ENCODE measurements around the gene MEIS2. TPM values are rescaled to one million over a fixed set of nuclear protein-coding genes. Genes with fewer than 3 reads are reported as not detected.

The MEIS2 gene
- total RNA-seq, 1 donor, result 17.7 TPM

DNA sequence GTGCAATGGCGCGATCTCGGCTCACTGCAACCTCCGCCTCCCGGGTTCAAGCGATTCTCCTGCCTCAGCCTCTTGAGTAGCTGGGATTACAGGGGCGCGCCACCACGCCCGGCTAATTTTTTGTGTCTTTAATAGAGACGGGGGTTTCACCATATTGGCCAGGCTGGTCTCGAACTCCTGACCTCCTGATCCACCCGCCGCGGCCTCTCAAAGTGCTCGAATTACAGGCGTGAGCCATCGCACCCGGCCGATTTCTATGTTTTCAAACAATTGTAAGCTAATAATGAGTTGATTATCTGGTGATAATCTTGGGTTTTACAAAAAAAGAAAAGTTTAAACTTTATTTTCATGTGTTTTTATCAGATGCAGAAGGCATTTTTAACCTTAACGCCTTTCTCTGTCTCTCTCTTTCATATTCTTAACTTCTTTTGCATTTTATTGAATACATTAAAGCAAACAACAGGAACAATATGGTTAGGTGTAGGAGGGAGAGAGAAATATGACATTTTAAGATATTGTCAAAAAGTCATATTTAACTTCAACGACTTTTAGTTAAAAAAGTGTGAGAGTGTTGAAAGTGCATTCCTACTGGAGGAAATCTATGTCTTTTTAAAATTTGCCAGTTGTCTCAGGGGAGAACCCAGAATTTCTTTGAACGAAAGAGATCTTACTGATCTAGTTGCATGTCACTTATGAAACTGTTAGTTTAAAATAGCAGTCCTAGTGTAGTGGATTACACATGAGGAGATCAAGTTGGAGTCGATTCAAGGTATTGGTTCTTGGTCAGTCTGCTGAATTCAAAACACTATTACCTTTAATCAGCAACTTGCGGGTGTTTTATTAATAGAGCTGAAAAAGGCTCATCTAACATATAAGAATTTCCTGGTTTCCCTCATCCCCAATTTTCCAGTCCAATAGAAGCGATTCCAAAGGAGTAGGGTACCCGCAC lies 3.4 kb upstream of the MEIS2 start:
- Histone ChIP-seq H3K9me3 (ENCODE audit: low read depth, low read length) (no peaks in the 10 kb centered on the region), H3K4me1 (ENCODE audit: insufficient read depth, low read length) (no peaks in the 10 kb centered on the region), H2AFZ (ENCODE audit: low read length) (no peak overlapping the region), H3K27me3 (ENCODE audit: insufficient read depth, low read length) (peaks cover 13% of the 10 kb centered on the region), H3K79me2 (ENCODE audit: insufficient read depth, low read length) (peaks cover 10% of the 10 kb centered on the region), H3K27ac (ENCODE audit: low read depth, low read length) (no peak overlapping the region), H3K36me3 (ENCODE audit: insufficient read depth, low read length) (no peaks in the 10 kb centered on the region), H4K20me1 (ENCODE audit: insufficient read depth, low read length) (no peaks in the 10 kb centered on the region), H3K4me2 (ENCODE audit: insufficient read depth, low read length) (no peak overlapping the region), H3K4me3 (ENCODE audit: insufficient read depth, low read length) (no peak overlapping the region)
- DNase-seq (ENCODE audit: insufficient read length, low spot score, missing footprints), result no peak
- TF ChIP-seq, protein P1, sequence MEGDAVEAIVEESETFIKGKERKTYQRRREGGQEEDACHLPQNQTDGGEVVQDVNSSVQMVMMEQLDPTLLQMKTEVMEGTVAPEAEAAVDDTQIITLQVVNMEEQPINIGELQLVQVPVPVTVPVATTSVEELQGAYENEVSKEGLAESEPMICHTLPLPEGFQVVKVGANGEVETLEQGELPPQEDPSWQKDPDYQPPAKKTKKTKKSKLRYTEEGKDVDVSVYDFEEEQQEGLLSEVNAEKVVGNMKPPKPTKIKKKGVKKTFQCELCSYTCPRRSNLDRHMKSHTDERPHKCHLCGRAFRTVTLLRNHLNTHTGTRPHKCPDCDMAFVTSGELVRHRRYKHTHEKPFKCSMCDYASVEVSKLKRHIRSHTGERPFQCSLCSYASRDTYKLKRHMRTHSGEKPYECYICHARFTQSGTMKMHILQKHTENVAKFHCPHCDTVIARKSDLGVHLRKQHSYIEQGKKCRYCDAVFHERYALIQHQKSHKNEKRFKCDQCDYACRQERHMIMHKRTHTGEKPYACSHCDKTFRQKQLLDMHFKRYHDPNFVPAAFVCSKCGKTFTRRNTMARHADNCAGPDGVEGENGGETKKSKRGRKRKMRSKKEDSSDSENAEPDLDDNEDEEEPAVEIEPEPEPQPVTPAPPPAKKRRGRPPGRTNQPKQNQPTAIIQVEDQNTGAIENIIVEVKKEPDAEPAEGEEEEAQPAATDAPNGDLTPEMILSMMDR (IDR thresholded peaks at IDR 0.05; ENCODE audit: extremely low read depth, low read depth, low read length), result no peak

DNA sequence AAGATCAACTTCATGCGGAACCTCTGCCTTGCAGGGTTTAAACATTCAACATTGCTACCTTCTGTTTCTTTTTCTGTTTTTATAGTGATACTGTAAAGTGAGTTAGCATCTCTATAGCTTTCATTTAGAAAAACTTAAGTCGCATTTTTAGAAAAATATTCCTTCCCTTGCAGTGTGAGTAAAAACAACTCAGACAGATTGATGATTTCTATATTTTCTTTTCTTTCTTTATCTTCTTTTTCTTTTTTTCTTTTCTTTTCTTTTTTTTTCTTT lies 2.8 kb upstream of the MEIS2 start:
- Histone ChIP-seq H4K20me1 (ENCODE audit: insufficient read depth, low read length) (no peaks in the 10 kb centered on the region), H3K4me2 (ENCODE audit: insufficient read depth, low read length) (peak overlapping the region; percentile 90), H3K4me3 (ENCODE audit: insufficient read depth, low read length) (peak overlapping the region; percentile 99), H3K4me1 (ENCODE audit: insufficient read depth, low read length) (no peaks in the 10 kb centered on the region), H3K36me3 (ENCODE audit: insufficient read depth, low read length) (no peaks in the 10 kb centered on the region), H3K27me3 (ENCODE audit: insufficient read depth, low read length) (peaks cover 10% of the 10 kb centered on the region), H2AFZ (ENCODE audit: low read length) (no peak overlapping the region), H3K79me2 (ENCODE audit: insufficient read depth, low read length) (peaks cover 15% of the 10 kb centered on the region), H3K27ac (ENCODE audit: low read depth, low read length) (no peak overlapping the region), H3K9me3 (ENCODE audit: low read depth, low read length) (no peaks in the 10 kb centered on the region)
- TF ChIP-seq, protein P1 (IDR thresholded peaks at IDR 0.05; ENCODE audit: extremely low read depth, low read depth, low read length), result no peak
- DNase-seq (ENCODE audit: insufficient read length, low spot score, missing footprints), result no peak

DNA sequence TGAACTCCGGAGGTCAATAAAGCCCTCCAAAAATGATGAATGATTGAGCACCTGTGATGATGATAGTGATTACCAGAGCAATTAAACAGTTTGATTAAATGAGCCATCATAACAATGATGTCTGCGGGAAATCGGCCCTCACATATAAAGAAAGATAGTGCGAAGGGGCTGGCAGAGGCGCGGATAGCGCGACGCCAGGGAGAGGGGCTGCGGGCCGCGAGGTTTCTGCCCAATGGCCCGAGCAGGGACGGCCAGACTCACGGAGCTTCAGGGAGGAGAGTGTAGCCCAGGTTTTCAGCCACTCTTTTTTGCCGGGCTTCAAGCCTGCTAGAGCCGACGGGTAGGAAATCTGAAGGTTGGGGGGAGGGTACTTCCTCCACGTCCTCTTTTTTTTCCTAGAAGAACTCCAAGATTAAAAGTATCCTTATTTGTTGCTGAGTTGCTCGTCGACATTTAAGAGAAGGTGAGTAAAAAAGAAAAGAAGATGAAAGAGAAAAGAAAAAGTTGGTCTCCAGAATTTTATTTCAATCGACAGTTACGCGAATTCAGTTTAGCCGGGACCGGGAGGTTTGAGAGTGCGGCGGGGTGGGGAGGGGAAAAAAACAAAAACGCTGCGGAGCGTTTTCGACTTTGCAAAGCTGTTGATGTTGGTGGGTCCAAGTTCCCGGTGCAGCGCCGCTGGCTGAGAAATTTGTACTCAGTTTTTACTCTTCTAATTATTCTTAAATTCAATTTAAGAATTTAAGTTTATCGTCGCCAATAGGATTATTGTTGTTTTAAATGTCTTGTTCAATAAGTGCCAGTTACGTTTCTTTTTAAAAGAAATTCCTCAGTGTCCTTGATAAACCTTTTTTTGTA lies 2.2 kb upstream of the MEIS2 start:
- H3K9me3 ChIP-seq (ENCODE audit: low read depth, low read length), result no peaks in the 10 kb centered on the region
- H3K27ac ChIP-seq (ENCODE audit: low read depth, low read length), result peak overlapping the region; percentile 42
- peak overlapping the region; percentile 51 for H2AFZ ChIP-seq (ENCODE audit: low read length)
- H3K79me2 ChIP-seq (ENCODE audit: insufficient read depth, low read length), result peaks cover 21% of the 10 kb centered on the region
- DNase-seq (ENCODE audit: insufficient read length, low spot score, missing footprints), result peak; percentile 76
- H4K20me1 ChIP-seq (ENCODE audit: insufficient read depth, low read length), result no peaks in the 10 kb centered on the region
- no peaks in the 10 kb centered on the region for H3K4me1 ChIP-seq (ENCODE audit: insufficient read depth, low read length)
- peak overlapping the region; percentile 90 for H3K4me2 ChIP-seq (ENCODE audit: insufficient read depth, low read length)
- no peaks in the 10 kb centered on the region for H3K36me3 ChIP-seq (ENCODE audit: insufficient read depth, low read length)
- TF ChIP-seq, protein P1 (IDR thresholded peaks at IDR 0.05; ENCODE audit: extremely low read depth, low read depth, low read length), result no peak
- peak overlapping the region; percentile 99 for H3K4me3 ChIP-seq (ENCODE audit: insufficient read depth, low read length)
- peaks cover 10% of the 10 kb centered on the region for H3K27me3 ChIP-seq (ENCODE audit: insufficient read depth, low read length)

DNA sequence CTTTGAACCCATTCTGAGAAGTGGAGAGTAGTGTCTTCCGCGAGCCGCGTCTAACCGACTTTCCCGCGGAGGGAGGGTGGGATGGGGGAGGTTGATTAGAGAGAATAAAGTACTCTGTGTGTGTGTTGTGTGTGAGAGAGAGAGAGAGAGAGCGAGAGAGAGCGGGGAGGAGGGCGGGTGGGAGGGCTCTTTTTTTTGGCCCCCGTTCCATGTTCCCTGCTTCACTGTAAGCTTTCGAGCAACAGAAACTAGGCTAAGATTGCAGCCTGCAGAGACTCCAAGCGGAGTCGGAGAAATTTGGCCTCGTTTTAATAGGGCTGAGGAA lies 1.6 kb upstream of the MEIS2 start:
- H3K4me3 ChIP-seq (ENCODE audit: insufficient read depth, low read length), result peak overlapping the region; percentile 99
- no peaks in the 10 kb centered on the region for H3K36me3 ChIP-seq (ENCODE audit: insufficient read depth, low read length)
- H3K79me2 ChIP-seq (ENCODE audit: insufficient read depth, low read length), result peaks cover 26% of the 10 kb centered on the region
- H3K4me1 ChIP-seq (ENCODE audit: insufficient read depth, low read length), result no peaks in the 10 kb centered on the region
- peak overlapping the region; percentile 90 for H3K4me2 ChIP-seq (ENCODE audit: insufficient read depth, low read length)
- peak overlapping the region; percentile 96 for H2AFZ ChIP-seq (ENCODE audit: low read length)
- H3K27ac ChIP-seq (ENCODE audit: low read depth, low read length), result peak overlapping the region; percentile 88
- no peaks in the 10 kb centered on the region for H4K20me1 ChIP-seq (ENCODE audit: insufficient read depth, low read length)
- H3K27me3 ChIP-seq (ENCODE audit: insufficient read depth, low read length), result peaks cover 10% of the 10 kb centered on the region
- DNase-seq (ENCODE audit: insufficient read length, low spot score, missing footprints), result peak; percentile 76
- H3K9me3 ChIP-seq (ENCODE audit: low read depth, low read length), result no peaks in the 10 kb centered on the region
- TF ChIP-seq, protein P1 (IDR thresholded peaks at IDR 0.05; ENCODE audit: extremely low read depth, low read depth, low read length), result no peak
